DND-41 (cell line): ENCODE data around the gene TYRO3.

Experiments used
- ATAC-seq: fragments of 200-7000 bp; cut with Tn5 transposase; 3 replicates; pipeline ENCODE4 v1.9.1; 2021; ENCODE audit warnings: low read depth; ENCODE audit not compliant: insufficient read depth
- DNase-seq: peaks from one replicate; pipeline ENCODE4 v3.0.0-alpha.2; 2020
- H2AFZ ChIP-seq: 2 replicates; pipeline ENCODE4 v1.6.0; 2012; ENCODE audit warnings: low read depth, low read length
- H3K27ac ChIP-seq: 2 replicates; pipeline ENCODE4 v1.5.1; 2012; ENCODE audit warnings: low read length, inconsistent platforms
- H3K27me3 ChIP-seq: fragments of 200-600 bp; sonication (generic); 2 replicates; pipeline ENCODE4 v1.6.0; 2012; ENCODE audit warnings: low read length, mild to moderate bottlenecking, inconsistent platforms; ENCODE audit not compliant: insufficient read depth, poor library complexity
- H3K36me3 ChIP-seq: 2 replicates; pipeline ENCODE4 v1.5.1; 2012; ENCODE audit warnings: low read length, inconsistent platforms; ENCODE audit not compliant: insufficient read depth
- H3K4me1 ChIP-seq: 2 replicates; pipeline ENCODE4 v1.5.1; 2012; ENCODE audit warnings: mild to moderate bottlenecking, low read length; ENCODE audit not compliant: insufficient read depth
- H3K4me2 ChIP-seq: 2 replicates; pipeline ENCODE4 v1.6.0; 2012; ENCODE audit warnings: mild to moderate bottlenecking, moderate library complexity, low read length, inconsistent platforms; ENCODE audit not compliant: insufficient read depth
- H3K4me3 ChIP-seq, 2 experiments: fragments of 200-600 bp in 1 of 2; shearing (Covaris generic) in 1 of 2; 2 replicates each; pipeline ENCODE4 v1.5.1; 2012 to 2016; ENCODE audit warnings: inconsistent platforms in 2 of 2, low read length in 2 of 2, mild to moderate bottlenecking in 2 of 2, low read depth in 1 of 2, moderate library complexity in 1 of 2
- H3K79me2 ChIP-seq: 2 replicates; pipeline ENCODE4 v1.6.0; 2012; ENCODE audit warnings: low read length, inconsistent platforms; ENCODE audit not compliant: insufficient read depth
- H3K9ac ChIP-seq: 2 replicates; pipeline ENCODE4 v1.6.0; 2012; ENCODE audit warnings: low read depth, mild to moderate bottlenecking, inconsistent platforms, low read length, moderate library complexity
- H3K9me3 ChIP-seq: 2 replicates; pipeline ENCODE4 v1.5.1; 2012; ENCODE audit warnings: low read length, moderate library complexity, mild to moderate bottlenecking, inconsistent platforms; ENCODE audit not compliant: insufficient read depth, severe bottlenecking
- H4K20me1 ChIP-seq: 2 replicates; pipeline ENCODE4 v1.6.0; 2012; ENCODE audit warnings: low read length; ENCODE audit not compliant: insufficient read depth
- EZH2 ChIP-seq: IDR thresholded peaks from 3 replicates; pipeline ENCODE4 v1.6.1; 2012; ENCODE audit warnings: borderline replicate concordance, low read depth, mild to moderate bottlenecking, moderate library complexity, low read length, inconsistent platforms; ENCODE audit not compliant: severe bottlenecking
- TF ChIP-seq, protein P1 (sequence below): IDR thresholded peaks from 2 replicates; pipeline ENCODE4 v1.5.1; 2012; ENCODE audit warnings: borderline replicate concordance, low read length, moderate library complexity, mild to moderate bottlenecking; ENCODE audit not compliant: poor library complexity, severe bottlenecking; ENCODE audit errors: extremely low read depth

The TYRO3 gene

DNA sequence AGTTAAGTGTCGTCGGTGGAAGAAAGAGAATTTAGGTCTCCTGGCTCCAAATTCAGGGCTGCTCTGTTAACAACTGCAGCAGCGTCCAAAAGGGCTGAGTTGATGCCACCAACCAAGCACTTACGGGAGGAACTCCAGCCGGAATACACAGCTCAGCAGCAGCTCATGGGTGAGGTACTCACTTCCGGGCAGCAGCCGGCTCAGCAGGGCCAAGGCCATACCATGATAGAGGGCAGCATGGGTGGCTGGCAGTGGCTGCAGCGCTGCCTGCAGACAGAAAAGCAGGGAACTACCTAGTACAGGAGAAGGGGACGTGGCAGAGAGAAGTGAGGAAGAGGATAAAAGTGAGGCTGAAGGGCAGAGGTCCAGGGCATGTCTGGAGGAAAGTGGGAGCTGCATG is 37.4 kb upstream of the TYRO3 start:
- Histone ChIP-seq H3K9ac (no peak overlapping the region), H3K9me3 (no peaks in the 10 kb centered on the region), H3K27me3 (no peaks in the 10 kb centered on the region), H3K4me1 (no peaks in the 10 kb centered on the region), H3K4me3 (no peak overlapping the region), H2AFZ (no peak overlapping the region), H3K4me2 (no peak overlapping the region), H3K79me2 (no peaks in the 10 kb centered on the region), H4K20me1 (no peaks in the 10 kb centered on the region), H3K27ac (no peak overlapping the region), H3K36me3 (peaks cover 41% of the 10 kb centered on the region)
- ATAC-seq (no peak), DNase-seq (no peak)
- no peak for TF ChIP-seq EZH2
- TF ChIP-seq, protein P1, sequence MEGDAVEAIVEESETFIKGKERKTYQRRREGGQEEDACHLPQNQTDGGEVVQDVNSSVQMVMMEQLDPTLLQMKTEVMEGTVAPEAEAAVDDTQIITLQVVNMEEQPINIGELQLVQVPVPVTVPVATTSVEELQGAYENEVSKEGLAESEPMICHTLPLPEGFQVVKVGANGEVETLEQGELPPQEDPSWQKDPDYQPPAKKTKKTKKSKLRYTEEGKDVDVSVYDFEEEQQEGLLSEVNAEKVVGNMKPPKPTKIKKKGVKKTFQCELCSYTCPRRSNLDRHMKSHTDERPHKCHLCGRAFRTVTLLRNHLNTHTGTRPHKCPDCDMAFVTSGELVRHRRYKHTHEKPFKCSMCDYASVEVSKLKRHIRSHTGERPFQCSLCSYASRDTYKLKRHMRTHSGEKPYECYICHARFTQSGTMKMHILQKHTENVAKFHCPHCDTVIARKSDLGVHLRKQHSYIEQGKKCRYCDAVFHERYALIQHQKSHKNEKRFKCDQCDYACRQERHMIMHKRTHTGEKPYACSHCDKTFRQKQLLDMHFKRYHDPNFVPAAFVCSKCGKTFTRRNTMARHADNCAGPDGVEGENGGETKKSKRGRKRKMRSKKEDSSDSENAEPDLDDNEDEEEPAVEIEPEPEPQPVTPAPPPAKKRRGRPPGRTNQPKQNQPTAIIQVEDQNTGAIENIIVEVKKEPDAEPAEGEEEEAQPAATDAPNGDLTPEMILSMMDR = no peak

DNA sequence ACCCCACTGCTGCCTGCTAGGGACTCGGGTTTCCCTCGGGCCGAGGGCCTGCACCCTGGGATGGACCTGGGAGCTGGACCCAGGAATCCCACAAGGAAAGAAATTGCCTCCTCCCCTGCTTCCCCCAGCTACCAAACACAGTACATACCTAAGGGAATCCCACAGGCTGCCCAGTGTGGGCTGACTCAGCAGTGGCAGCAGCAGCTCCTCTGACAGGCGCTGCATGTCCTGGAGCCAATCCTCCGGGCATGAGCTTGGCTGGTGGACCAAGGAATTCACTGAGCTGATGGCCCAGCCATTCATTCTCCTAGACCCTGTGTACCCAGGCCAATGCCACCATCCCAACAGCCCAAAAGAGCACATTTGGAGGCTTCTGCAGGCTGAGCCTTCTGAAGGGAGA is 35.9 kb upstream of the TYRO3 start:
- Histone ChIP-seq H3K36me3 (peaks cover 44% of the 10 kb centered on the region), H3K4me1 (no peaks in the 10 kb centered on the region), H3K27ac (no peak overlapping the region), H3K9me3 (no peaks in the 10 kb centered on the region), H3K79me2 (no peaks in the 10 kb centered on the region), H3K9ac (no peak overlapping the region), H3K4me3 (no peak overlapping the region), H2AFZ (no peak overlapping the region), H3K4me2 (no peak overlapping the region), H4K20me1 (no peaks in the 10 kb centered on the region), H3K27me3 (no peaks in the 10 kb centered on the region)
- TF ChIP-seq EZH2 = no peak
- TF ChIP-seq, protein P1 = no peak
- ATAC-seq = no peak
- DNase-seq = no peak

DNA sequence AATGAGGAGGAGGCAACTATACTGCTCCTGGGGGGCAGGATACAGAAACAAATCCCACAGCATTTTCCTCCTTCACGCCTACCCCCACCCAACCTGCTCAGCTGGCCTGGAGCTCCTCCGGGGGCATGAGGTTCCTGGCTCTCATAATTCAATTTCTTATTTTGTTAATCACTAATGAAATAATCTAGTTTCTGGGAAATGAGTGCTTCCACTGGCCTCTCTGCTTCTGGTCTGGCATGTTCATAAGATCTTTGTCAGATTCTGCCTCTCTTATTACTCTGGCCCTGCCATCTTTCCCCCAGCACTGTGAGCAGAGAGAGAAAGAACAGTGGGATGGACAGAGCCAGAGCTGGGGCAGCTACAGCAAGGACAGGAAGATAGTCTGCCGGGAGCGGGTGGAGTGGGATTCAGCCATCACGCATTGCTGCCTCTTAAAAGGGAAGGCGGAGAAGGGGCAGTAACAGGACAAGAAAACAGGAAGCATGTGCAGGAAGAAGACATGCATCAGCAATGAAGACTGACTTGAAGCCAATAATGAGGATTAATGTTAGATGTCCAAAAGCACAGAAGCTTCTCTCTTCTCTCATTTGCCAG is 28.6 kb upstream of the TYRO3 start:
- TF ChIP-seq EZH2 = no peak
- H3K4me2 ChIP-seq = no peak overlapping the region
- H3K36me3 ChIP-seq = peaks cover 70% of the 10 kb centered on the region
- H3K27ac ChIP-seq = no peak overlapping the region
- no peaks in the 10 kb centered on the region for H3K9me3 ChIP-seq
- no peak overlapping the region for H3K4me3 ChIP-seq
- no peaks in the 10 kb centered on the region for H3K27me3 ChIP-seq
- H3K9ac ChIP-seq = no peak overlapping the region
- H2AFZ ChIP-seq = no peak overlapping the region
- H3K79me2 ChIP-seq = no peaks in the 10 kb centered on the region
- H3K4me1 ChIP-seq = no peaks in the 10 kb centered on the region
- DNase-seq = no peak
- no peak for ATAC-seq
- H4K20me1 ChIP-seq = no peaks in the 10 kb centered on the region

DNA sequence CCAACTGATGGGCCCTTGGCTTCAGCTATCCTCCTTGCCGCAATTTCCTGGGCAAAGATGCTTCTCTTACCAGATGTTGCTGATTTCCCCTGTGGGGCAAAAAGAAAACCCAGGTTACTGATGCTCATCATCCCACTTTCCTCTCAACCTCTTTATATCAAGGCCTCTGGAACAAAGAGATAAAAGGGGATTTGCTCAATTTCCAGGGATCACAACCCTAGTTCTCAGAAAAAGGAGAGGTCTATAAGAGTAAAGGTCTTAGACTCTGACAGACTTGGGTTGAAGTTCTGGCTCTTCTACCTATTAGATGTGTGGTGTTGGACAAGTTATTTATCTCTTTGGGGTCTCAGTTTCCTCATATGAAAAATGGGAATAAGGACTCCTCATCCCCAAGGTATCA is 23.5 kb upstream of the TYRO3 start:
- no peak overlapping the region for H3K27ac ChIP-seq
- H3K9ac ChIP-seq = no peak overlapping the region
- no peaks in the 10 kb centered on the region for H3K79me2 ChIP-seq
- H3K4me3 ChIP-seq = no peak overlapping the region
- ATAC-seq (no peak), DNase-seq (no peak)
- H3K27me3 ChIP-seq = no peaks in the 10 kb centered on the region
- H3K4me2 ChIP-seq = no peak overlapping the region
- H3K9me3 ChIP-seq = no peaks in the 10 kb centered on the region
- H2AFZ ChIP-seq = no peak overlapping the region
- no peak for TF ChIP-seq EZH2
- TF ChIP-seq, protein P1 = no peak
- H4K20me1 ChIP-seq = no peaks in the 10 kb centered on the region
- H3K4me1 ChIP-seq = no peaks in the 10 kb centered on the region
- peaks cover 46% of the 10 kb centered on the region for H3K36me3 ChIP-seq
